ENCODE data around the gene RPN2.

The RPN2 gene

GRCh38 chr20:37198932-37199660, 20.0 kb downstream of the RPN2 start:
- DNase-seq (ENCODE audit: low read depth, low spot score) = no peak
- Histone ChIP-seq H3K4me1 (ENCODE audit: control insufficient read depth, insufficient read depth, low read length) (no peaks in the 10 kb centered on the region), H3K27me3 (ENCODE audit: control insufficient read depth, insufficient read depth, low read length) (no peaks in the 10 kb centered on the region), H3K27ac (ENCODE audit: low read length) (no peak overlapping the region), H3K36me3 (ENCODE audit: control insufficient read depth, insufficient read depth, low read length) (peaks cover 23% of the 10 kb centered on the region), H3K9me3 (ENCODE audit: control insufficient read depth, insufficient read depth, low read length) (no peaks in the 10 kb centered on the region), H3K4me3 (ENCODE audit: low read length) (no peak overlapping the region)
- no CpG with 5 or more reads among the region's 16 CpGs for WGBS (ENCODE audit: insufficient coverage, insufficient read length)

GRCh38 chr20:37200376-37200775, 21.2 kb downstream of the RPN2 start:
- no peak overlapping the region for H3K27ac ChIP-seq (ENCODE audit: low read length)

GRCh38 chr20:37200926-37201826, 22.0 kb downstream of the RPN2 start:
- Histone ChIP-seq H3K4me1 (ENCODE audit: control insufficient read depth, insufficient read depth, low read length) (no peaks in the 10 kb centered on the region), H3K9me3 (ENCODE audit: control insufficient read depth, insufficient read depth, low read length) (no peaks in the 10 kb centered on the region), H3K27ac (ENCODE audit: low read length) (no peak overlapping the region), H3K27me3 (ENCODE audit: control insufficient read depth, insufficient read depth, low read length) (no peaks in the 10 kb centered on the region), H3K36me3 (ENCODE audit: control insufficient read depth, insufficient read depth, low read length) (peaks cover 35% of the 10 kb centered on the region), H3K4me3 (ENCODE audit: low read length) (no peak overlapping the region)
- WGBS (ENCODE audit: insufficient coverage, insufficient read length) = no CpG with 5 or more reads among the region's 13 CpGs
- no peak for DNase-seq (ENCODE audit: low read depth, low spot score)

More at GRCh38 chr20:37200376-37200775, 21.2 kb downstream of the RPN2 start:
- no peaks in the 10 kb centered on the region for H3K4me1 ChIP-seq (ENCODE audit: control insufficient read depth, insufficient read depth, low read length)
- DNase-seq (ENCODE audit: low read depth, low spot score) = no peak
- no peaks in the 10 kb centered on the region for H3K27me3 ChIP-seq (ENCODE audit: control insufficient read depth, insufficient read depth, low read length)
- H3K4me3 ChIP-seq (ENCODE audit: low read length) = no peak overlapping the region
- H3K9me3 ChIP-seq (ENCODE audit: control insufficient read depth, insufficient read depth, low read length) = no peaks in the 10 kb centered on the region
- peaks cover 35% of the 10 kb centered on the region for H3K36me3 ChIP-seq (ENCODE audit: control insufficient read depth, insufficient read depth, low read length)
- no CpG with 5 or more reads among the region's 4 CpGs for WGBS (ENCODE audit: insufficient coverage, insufficient read length)

- H3K4me3 ChIP-seq (ENCODE audit: low read length) = no peak overlapping the region
- no CpG with 5 or more reads among the region's 2 CpGs for WGBS (ENCODE audit: insufficient coverage, insufficient read length)
- no peaks in the 10 kb centered on the region for H3K27me3 ChIP-seq (ENCODE audit: control insufficient read depth, insufficient read depth, low read length)
- no peaks in the 10 kb centered on the region for H3K9me3 ChIP-seq (ENCODE audit: control insufficient read depth, insufficient read depth, low read length)
- DNase-seq (ENCODE audit: low read depth, low spot score) = no peak
- peaks cover 33% of the 10 kb centered on the region for H3K36me3 ChIP-seq (ENCODE audit: control insufficient read depth, insufficient read depth, low read length)
- H3K4me1 ChIP-seq (ENCODE audit: control insufficient read depth, insufficient read depth, low read length) = no peaks in the 10 kb centered on the region
- H3K27ac ChIP-seq (ENCODE audit: low read length) = no peak overlapping the region
Measured at GRCh38 chr20:37201827-37202162, 22.7 kb downstream of the RPN2 start.

- WGBS (ENCODE audit: insufficient coverage, insufficient read length) = no CpG with 5 or more reads among the region's 6 CpGs
- no peak overlapping the region for H3K27ac ChIP-seq (ENCODE audit: low read length)
- H3K27me3 ChIP-seq (ENCODE audit: control insufficient read depth, insufficient read depth, low read length) = no peaks in the 10 kb centered on the region
- DNase-seq (ENCODE audit: low read depth, low spot score) = no peak
- H3K9me3 ChIP-seq (ENCODE audit: control insufficient read depth, insufficient read depth, low read length) = no peaks in the 10 kb centered on the region
- H3K4me1 ChIP-seq (ENCODE audit: control insufficient read depth, insufficient read depth, low read length) = no peaks in the 10 kb centered on the region
- no peak overlapping the region for H3K4me3 ChIP-seq (ENCODE audit: low read length)
- peaks cover 36% of the 10 kb centered on the region for H3K36me3 ChIP-seq (ENCODE audit: control insufficient read depth, insufficient read depth, low read length)
Measured at GRCh38 chr20:37202267-37202943, 23.3 kb downstream of the RPN2 start.

- Histone ChIP-seq H3K4me3 (ENCODE audit: low read length) (no peak overlapping the region), H3K27ac (ENCODE audit: low read length) (no peak overlapping the region), H3K4me1 (ENCODE audit: control insufficient read depth, insufficient read depth, low read length) (no peaks in the 10 kb centered on the region), H3K9me3 (ENCODE audit: control insufficient read depth, insufficient read depth, low read length) (no peaks in the 10 kb centered on the region), H3K36me3 (ENCODE audit: control insufficient read depth, insufficient read depth, low read length) (peaks cover 39% of the 10 kb centered on the region), H3K27me3 (ENCODE audit: control insufficient read depth, insufficient read depth, low read length) (no peaks in the 10 kb centered on the region)
- no CpG with 5 or more reads among the region's 3 CpGs for WGBS (ENCODE audit: insufficient coverage, insufficient read length)
- DNase-seq (ENCODE audit: low read depth, low spot score) = no peak
Measured at GRCh38 chr20:37204056-37204455, 24.9 kb downstream of the RPN2 start.

- Histone ChIP-seq H3K27me3 (ENCODE audit: control insufficient read depth, insufficient read depth, low read length) (no peaks in the 10 kb centered on the region), H3K27ac (ENCODE audit: low read length) (no peak overlapping the region), H3K36me3 (ENCODE audit: control insufficient read depth, insufficient read depth, low read length) (peaks cover 37% of the 10 kb centered on the region), H3K9me3 (ENCODE audit: control insufficient read depth, insufficient read depth, low read length) (no peaks in the 10 kb centered on the region), H3K4me3 (ENCODE audit: low read length) (no peak overlapping the region), H3K4me1 (ENCODE audit: control insufficient read depth, insufficient read depth, low read length) (no peaks in the 10 kb centered on the region)
- DNase-seq (ENCODE audit: low read depth, low spot score) = no peak
- no CpG with 5 or more reads among the region's 6 CpGs for WGBS (ENCODE audit: insufficient coverage, insufficient read length)
Measured at GRCh38 chr20:37205130-37205529, 26.0 kb downstream of the RPN2 start.

GRCh38 chr20:37205794-37206193, 26.7 kb downstream of the RPN2 start:
- peaks cover 34% of the 10 kb centered on the region for H3K36me3 ChIP-seq (ENCODE audit: control insufficient read depth, insufficient read depth, low read length)

GRCh38 chr20:37207171-37207570, 28.0 kb downstream of the RPN2 start:
- WGBS (ENCODE audit: insufficient coverage, insufficient read length) = no CpG with 5 or more reads among the region's 11 CpGs
- no peak for DNase-seq (ENCODE audit: low read depth, low spot score)
- Histone ChIP-seq H3K27me3 (ENCODE audit: control insufficient read depth, insufficient read depth, low read length) (no peaks in the 10 kb centered on the region), H3K27ac (ENCODE audit: low read length) (no peak overlapping the region), H3K9me3 (ENCODE audit: control insufficient read depth, insufficient read depth, low read length) (no peaks in the 10 kb centered on the region), H3K4me1 (ENCODE audit: control insufficient read depth, insufficient read depth, low read length) (no peaks in the 10 kb centered on the region), H3K4me3 (ENCODE audit: low read length) (no peak overlapping the region), H3K36me3 (ENCODE audit: control insufficient read depth, insufficient read depth, low read length) (peaks cover 34% of the 10 kb centered on the region)

More at GRCh38 chr20:37205794-37206193, 26.7 kb downstream of the RPN2 start:
- no peaks in the 10 kb centered on the region for H3K4me1 ChIP-seq (ENCODE audit: control insufficient read depth, insufficient read depth, low read length)
- WGBS (ENCODE audit: insufficient coverage, insufficient read length) = no CpG with 5 or more reads among the region's 2 CpGs
- no peak overlapping the region for H3K27ac ChIP-seq (ENCODE audit: low read length)
- H3K9me3 ChIP-seq (ENCODE audit: control insufficient read depth, insufficient read depth, low read length) = no peaks in the 10 kb centered on the region
- H3K27me3 ChIP-seq (ENCODE audit: control insufficient read depth, insufficient read depth, low read length) = no peaks in the 10 kb centered on the region
- H3K4me3 ChIP-seq (ENCODE audit: low read length) = no peak overlapping the region
- no peak for DNase-seq (ENCODE audit: low read depth, low spot score)

GRCh38 chr20:37209193-37209592, 30.1 kb downstream of the RPN2 start:
- Histone ChIP-seq H3K9me3 (ENCODE audit: control insufficient read depth, insufficient read depth, low read length) (no peaks in the 10 kb centered on the region), H3K27ac (ENCODE audit: low read length) (no peak overlapping the region), H3K4me3 (ENCODE audit: low read length) (no peak overlapping the region), H3K4me1 (ENCODE audit: control insufficient read depth, insufficient read depth, low read length) (no peaks in the 10 kb centered on the region), H3K36me3 (ENCODE audit: control insufficient read depth, insufficient read depth, low read length) (peaks cover 28% of the 10 kb centered on the region), H3K27me3 (ENCODE audit: control insufficient read depth, insufficient read depth, low read length) (no peaks in the 10 kb centered on the region)
- DNase-seq (ENCODE audit: low read depth, low spot score) = no peak
- WGBS (ENCODE audit: insufficient coverage, insufficient read length) = no CpG with 5 or more reads among the region's 3 CpGs

Data from iPS DF 6.9 (cell line).